NCI-H446 (cell line): ENCODE results near the gene DTNB.
A peak's percentile ranks its signal among the peaks of the same experiment; 100 is the strongest.
"Not testable (repeated sequence)": the region's sequence is repeated elsewhere in the genome, so short reads cannot be mapped to it uniquely, and the experiment has no call there.

Source experiments
- DNase-seq, 2 experiments: peaks; one replicate each; lab custom pipeline; 2025; lab: John Stamatoyannopoulos, UW

DTNB gene

GRCh38 chr2:25541378-25541777 is 132.0 kb downstream of the DTNB start:
- DNase-seq: no peak

DNA sequence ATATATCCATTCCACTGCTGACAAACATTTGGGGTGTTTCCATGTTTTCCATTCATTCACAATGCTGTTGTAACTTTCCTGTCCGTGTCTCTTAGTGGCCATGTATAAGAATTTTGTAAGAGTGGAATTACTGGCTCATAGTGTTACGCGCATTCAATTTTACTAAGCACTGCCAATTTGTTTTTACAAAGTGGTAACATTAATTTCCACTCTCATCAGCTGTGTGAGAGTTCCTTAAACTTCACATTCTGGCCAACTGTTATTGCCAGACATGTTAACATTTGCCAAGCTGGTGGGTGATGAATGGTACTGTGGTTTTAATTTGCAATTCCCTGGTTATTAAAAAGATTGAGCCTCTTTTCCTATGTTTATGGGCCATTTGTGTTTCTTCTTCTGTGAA is 134.2 kb downstream of the DTNB start:
- peak in 1 of 2 experiments; percentile 5 for DNase-seq

- no peak for DNase-seq
Observed at GRCh38 chr2:25537526-25537925, 135.9 kb downstream of the DTNB start.

GRCh38 chr2:25535411-25536289 is 137.7 kb downstream of the DTNB start:
- DNase-seq: not testable (repeated sequence)

DNA sequence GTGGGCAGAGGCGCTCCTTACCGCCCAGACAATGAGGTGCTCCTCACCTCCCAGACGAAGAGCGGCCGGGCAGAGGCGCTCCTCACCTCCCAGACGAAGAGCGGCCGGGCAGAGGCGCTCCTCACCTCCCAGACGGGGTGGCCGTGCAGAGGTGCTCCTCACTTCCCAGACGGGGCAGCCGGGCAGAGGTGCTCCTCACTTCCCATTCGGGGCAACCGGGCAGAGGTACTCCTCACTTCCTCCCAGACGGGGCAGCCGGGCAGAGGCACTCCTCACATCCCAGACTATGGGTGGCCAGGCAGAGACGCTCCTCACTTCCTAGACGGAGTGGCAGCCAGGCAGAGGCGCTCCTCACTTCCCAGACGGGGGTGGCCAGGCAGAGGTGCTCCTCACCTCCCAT is 138.4 kb downstream of the DTNB start:
- DNase-seq: not testable (repeated sequence)

DNA sequence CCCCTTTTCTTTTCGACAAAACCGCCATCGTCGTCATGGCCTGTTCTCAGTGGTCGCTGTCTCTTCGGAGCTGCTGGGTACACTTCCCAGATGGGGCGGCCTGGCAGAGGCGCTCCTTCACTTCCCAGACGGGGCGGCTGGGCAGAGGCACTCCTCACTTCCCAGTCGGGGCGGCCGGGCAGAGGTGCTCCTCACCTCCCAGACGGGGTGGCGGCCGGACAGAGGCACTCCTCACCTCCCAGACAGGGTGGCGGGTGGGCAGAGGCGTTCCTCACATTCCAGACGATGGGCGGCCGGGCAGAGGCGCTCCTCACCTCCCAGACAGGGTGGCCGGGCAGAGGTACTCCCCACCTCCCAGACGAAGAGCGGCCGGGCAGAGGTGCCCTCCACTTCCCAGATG is 138.9 kb downstream of the DTNB start:
- no peak for DNase-seq

DNA sequence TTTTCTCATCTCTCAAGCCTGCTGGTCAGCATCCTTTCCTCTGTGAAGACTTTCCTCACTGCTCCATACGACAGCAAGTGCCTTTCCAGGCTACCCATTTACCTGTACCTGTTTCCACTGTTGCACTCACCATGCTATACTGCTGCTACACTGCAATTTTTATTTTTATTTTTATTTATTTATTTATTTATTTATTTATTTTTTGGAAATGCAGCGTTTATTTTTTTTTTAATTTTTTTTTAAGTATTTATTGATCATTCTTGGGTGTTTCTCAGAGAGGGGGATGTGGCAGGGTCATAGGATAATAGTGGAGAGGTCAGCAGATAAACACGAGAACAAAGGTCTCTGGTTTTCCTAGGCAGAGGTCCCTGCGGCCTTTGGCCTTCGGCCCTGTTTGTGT is 139.6 kb downstream of the DTNB start:
- not testable (repeated sequence) for DNase-seq

DNA sequence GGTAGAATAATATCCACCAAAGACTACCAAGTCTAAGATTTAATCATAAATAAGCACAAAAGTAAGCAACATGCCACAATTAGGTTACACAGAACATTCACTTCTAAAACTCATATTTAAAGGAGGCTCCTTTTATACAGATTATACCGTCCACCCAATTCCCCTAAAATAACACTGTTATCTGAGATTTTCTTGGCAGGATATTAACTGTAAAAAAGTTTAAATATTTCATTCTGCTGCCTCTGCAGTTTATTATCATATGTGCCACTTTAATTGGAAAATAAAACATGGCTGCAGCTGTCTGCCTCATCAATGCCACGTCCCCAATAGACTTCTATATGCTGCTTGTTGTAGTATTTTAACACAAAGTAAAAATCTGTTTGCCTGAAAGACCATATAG is 140.9 kb downstream of the DTNB start:
- no peak for DNase-seq

GRCh38 chr2:25529034-25529433 is 144.3 kb downstream of the DTNB start:
- no peak for DNase-seq

- DNase-seq: no peak
Observed at GRCh38 chr2:25528173-25528572, 145.2 kb downstream of the DTNB start.

DNA sequence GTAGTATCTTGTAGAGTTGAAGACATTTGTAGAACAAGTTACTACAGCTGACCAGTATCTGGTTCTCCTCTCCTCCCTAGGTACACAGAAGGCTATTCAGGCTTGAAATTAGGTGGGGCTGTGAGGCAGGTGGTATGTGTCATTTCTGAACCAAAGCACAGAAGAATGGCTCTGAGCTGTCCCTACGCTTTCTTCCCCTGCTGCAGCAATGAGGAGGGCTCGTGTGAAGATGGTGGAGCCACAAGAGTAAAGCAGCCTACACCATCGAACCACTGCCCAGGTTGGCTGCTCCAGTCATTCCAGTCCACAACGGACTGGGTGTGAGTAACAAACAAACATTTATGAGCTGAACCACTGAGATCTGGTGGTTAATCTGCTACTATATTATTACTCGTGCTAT is 148.9 kb downstream of the DTNB start:
- no peak for DNase-seq

- no peak for DNase-seq
Observed at GRCh38 chr2:25523060-25523459, 150.3 kb downstream of the DTNB start.

- DNase-seq: peak; percentile 66 to 76
Observed at GRCh38 chr2:25521665-25522387, 151.6 kb downstream of the DTNB start.

DNA sequence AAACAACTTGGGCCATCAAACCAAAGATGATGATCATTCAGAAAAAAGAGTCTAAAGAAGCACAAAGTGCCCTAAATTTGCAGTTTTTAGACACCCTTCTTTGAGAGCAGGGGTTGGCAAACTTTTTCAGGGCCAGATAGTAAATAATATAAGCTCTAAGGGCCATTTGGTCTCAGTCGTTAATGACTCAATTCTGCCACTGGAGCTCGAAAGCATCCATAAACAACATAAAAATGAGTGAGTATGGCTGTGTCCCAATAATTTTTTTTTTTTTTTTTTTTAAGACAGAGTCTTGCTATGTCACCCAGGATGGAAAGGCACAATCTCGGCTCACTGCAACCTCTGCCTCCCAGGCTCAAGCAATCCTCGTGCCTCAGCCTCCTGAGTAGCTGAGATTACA is 152.3 kb downstream of the DTNB start:
- DNase-seq: no peak

DNA sequence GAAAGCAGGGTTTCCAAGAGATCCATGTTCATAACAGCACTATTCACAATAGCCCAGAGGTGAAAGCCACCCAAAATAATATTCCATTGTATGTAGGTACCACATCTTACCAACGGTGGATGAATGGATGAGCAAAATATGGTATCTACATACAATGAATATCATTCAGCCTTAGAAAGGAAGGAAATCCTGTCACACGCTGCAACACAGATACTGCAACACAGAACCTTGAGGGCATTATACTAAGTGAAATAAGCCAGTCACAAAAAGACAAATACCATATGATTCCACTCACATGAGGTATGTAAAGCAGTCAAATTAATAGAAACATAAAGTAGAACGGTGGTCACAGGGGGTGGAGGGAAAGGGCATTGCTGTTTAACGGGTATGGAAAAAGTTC is 155.7 kb downstream of the DTNB start:
- DNase-seq: no peak

GRCh38 chr2:25514043-25514637 is 159.2 kb downstream of the DTNB start:
- DNase-seq: no peak

- DNase-seq: no peak
Observed at GRCh38 chr2:25512707-25513106, 160.7 kb downstream of the DTNB start.

DNA sequence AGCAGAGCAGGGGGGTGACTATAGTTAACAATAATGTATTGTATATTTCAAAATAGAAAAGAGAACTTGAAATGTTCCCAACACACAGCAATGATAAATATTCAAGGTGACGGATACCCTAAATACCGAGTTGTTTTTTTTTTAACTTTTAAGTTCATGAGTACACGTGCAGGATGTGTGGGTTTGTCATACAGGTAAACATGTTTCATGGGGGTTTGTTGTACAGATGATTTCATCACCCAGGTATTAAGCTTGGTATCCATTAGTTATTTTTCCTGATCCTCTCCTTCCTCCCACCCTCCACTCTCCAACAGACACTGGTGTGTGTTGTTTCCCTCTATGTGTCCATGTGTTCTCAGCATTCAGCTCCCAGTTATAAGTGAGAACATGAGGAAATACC is 167.2 kb downstream of the DTNB start:
- no peak for DNase-seq

GRCh38 chr2:25505622-25506021 is 167.8 kb downstream of the DTNB start:
- no peak for DNase-seq

DNA sequence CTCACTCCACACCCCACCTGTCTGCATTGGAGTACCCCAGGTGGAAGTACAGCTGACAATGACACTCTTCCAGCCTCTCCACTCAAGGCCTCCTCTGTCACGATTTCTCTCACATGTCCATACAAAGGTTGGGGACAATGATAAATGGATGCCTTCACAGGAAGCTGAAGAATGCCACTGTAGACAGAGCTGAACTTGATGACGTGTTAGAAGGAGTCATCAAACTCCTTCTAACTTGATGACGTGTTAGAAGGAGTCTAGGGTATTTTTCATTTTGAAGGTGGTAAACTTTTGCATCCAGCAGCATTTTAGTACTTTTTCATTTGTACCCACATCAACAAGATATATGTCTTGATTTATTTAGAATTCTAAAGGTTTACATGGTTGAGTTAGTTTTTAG is 168.2 kb downstream of the DTNB start:
- DNase-seq: no peak

DNA sequence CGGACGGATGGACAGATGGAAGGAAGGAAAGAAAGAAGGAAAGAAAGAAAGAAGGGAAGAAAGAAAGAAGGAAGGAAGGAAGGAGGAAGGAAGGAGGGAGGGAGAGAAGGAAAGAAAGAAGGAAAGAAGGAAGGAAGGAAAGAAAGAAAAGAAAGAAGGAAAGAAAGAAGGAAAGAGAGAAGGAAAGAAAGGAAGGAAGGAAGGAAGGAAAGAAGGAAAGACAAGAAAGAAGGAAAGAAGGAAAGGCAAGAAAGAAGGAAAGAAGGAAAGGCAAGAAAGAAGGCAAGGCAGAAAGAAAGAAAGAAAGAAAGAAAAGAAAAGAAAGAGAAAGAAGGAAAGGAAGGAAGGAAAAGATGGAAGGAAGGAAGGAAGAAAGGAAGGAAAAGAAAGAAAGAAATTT is 169.1 kb downstream of the DTNB start:
- no peak for DNase-seq

DNA sequence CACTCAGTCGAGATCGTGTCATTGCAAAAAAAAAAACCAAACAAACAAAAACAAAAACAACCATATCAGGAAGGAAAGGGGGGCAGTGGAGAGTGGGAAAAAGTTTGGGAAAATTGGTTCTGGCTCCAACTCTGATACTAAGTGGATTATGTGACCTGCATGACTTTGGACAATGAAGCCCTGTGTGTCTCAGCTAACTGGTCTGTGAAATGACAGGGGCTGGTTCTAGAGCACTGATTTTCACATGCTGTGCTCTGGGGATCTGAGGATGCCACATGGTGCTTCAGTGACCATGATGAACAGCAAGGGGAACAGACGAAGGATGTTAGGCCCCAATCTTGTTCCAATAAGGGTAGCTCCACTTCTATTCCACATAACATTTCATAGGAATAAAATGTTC is 174.2 kb downstream of the DTNB start:
- no peak for DNase-seq

DNA sequence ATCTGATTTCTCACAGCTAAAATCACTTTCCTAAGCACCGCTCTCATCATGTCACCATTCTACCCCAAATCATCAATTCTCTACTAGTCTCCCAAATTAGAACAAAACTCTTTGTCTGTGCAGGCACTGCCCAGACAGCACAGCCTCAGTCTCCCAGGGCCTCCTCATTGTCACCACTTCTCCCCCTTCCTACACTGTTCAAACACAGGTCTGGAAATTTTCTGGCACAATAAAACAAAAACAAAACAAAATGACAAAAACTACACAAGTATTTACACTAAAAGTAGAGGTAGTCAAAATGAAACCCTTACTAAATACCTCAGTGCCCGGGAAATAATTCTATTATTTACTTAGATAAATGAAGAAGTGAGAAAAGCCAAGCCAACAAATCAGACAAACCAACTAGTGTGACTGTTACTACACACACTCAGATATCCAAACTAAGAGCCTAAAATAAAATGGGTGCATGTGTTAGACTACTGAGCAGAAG is 175.4 kb downstream of the DTNB start:
- DNase-seq: no peak
